Fibroblast of mammary gland (primary cell): Measurements from ENCODE around the gene MAMDC4.

Source experiments
- DNase-seq: peaks from one replicate; pipeline ENCODE4 v3.0.0-alpha.2; 2010; ENCODE audit warnings: low read depth
- H3K4me3 ChIP-seq: 2 replicates; pipeline ENCODE4 v1.5.1; 2011; ENCODE audit warnings: low read depth, mild to moderate bottlenecking, low read length, moderate library complexity; ENCODE audit not compliant: control insufficient read depth
- TF ChIP-seq, protein P1 (sequence below): conservative IDR thresholded peaks from 2 replicates; pipeline ENCODE4 v1.5.1; 2011; ENCODE audit warnings: low read depth, low read length, inconsistent platforms; ENCODE audit not compliant: control insufficient read depth, insufficient read depth

The MAMDC4 gene

DNA sequence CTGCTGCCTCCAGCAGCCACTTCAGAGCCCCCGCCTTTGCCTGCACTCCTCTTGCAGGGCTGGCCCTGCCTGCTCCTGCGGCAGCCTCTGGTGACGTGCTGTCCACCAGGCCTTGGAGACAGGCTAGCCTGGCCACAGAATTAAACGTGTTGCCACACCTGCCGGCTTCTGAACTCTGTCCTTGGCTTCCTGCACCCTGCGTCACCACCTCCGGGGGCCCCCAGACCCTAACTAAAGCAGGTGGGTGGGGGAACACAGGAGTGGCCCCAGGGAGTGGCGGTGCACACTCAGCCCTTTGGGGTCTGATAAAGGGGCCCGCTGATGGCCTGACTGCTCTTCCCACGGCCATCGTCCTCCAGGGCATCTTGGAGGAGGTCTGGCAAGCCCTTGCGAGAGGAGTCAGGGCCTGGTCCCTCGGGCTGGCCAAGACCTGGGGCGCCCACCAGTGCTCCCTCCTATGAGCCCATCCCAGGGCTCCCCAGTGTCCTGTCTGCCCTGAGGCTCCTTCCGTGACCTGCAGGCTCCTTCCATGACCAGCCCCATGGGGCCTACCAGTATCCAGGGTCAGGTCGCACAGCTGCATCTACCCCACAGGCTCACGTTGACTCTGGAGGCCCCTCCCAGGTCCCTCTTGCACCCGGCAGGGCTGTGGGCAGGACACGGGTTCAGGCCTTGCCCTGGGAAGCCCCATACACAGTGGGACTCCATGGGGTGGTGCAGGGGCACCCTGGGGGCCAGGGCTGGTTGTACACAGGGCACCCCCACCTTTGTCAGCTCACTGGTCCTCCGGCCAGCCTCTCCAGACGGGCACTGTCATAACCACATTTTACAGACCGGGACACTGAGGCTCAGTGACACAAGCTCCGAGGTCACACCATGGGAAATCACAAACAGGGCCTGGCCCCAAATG lies 1.0 kb upstream of the MAMDC4 start:
- no peak for DNase-seq
- TF ChIP-seq, protein P1, sequence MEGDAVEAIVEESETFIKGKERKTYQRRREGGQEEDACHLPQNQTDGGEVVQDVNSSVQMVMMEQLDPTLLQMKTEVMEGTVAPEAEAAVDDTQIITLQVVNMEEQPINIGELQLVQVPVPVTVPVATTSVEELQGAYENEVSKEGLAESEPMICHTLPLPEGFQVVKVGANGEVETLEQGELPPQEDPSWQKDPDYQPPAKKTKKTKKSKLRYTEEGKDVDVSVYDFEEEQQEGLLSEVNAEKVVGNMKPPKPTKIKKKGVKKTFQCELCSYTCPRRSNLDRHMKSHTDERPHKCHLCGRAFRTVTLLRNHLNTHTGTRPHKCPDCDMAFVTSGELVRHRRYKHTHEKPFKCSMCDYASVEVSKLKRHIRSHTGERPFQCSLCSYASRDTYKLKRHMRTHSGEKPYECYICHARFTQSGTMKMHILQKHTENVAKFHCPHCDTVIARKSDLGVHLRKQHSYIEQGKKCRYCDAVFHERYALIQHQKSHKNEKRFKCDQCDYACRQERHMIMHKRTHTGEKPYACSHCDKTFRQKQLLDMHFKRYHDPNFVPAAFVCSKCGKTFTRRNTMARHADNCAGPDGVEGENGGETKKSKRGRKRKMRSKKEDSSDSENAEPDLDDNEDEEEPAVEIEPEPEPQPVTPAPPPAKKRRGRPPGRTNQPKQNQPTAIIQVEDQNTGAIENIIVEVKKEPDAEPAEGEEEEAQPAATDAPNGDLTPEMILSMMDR, result no peak
- no peak overlapping the region for H3K4me3 ChIP-seq

DNA sequence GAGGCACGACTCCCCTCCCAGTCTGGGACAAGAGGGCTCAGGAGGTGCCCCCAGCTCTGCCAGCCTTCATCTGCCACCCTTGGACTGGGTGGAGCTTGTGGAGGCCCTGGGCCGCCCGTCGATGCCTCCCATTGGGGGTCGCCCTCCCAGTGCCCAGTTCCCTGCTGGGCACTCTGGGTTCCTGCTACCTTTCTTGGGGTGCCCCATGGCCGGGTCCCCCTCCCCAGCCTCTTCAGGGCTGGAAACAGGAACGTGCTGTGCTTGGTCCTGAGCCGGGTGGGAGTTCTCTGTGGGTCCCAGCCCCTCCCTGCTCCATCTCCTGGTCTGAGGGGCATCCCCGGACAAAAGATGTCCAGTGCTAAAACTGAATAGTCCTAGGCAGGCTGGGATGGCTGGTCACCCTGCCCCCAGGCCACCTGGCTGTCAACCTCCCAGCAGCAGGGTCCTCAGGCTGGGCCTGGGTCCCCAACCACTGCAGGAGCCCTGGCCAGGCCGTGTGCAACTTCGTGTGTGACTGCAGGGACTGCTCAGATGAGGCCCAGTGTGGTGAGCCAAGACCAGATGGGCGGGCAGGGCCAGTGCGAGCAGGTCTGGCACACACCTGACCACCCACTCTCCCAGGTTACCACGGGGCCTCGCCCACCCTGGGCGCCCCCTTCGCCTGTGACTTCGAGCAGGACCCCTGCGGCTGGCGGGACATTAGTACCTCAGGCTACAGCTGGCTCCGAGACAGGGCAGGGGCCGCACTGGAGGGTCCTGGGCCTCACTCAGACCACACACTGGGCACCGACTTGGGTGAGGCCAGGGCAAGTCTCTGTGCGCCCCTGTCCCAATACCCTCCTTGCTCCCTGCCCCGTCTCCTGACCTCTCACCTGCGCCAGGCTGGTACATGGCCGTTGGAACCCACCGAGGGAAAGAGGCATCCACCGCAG lies 784 bp downstream of the MAMDC4 start:
- TF ChIP-seq, protein P1, result no peak
- DNase-seq, result no peak
- H3K4me3 ChIP-seq, result no peak overlapping the region

DNA sequence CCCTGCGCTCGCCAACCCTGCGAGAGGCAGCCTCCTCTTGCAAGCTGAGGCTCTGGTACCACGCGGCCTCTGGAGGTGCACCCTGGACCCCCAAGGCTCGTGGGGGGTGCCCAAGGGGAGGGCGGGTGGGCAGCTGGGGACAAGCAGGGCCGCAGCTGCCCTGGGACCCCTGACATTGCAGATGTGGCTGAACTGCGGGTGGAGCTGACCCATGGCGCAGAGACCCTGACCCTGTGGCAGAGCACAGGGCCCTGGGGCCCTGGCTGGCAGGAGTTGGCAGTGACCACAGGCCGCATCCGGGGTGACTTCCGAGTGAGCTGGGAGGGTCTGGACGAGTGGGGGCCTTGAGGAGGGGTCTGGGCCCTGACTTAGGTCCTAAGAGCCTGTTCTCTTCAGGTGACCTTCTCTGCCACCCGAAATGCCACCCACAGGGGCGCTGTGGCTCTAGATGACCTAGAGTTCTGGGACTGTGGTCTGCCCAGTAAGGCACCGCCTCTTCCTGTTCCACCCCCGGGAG lies 1.5 kb downstream of the MAMDC4 start:
- H3K4me3 ChIP-seq, result no peak overlapping the region
- no peak for DNase-seq
- TF ChIP-seq, protein P1, result no peak

DNA sequence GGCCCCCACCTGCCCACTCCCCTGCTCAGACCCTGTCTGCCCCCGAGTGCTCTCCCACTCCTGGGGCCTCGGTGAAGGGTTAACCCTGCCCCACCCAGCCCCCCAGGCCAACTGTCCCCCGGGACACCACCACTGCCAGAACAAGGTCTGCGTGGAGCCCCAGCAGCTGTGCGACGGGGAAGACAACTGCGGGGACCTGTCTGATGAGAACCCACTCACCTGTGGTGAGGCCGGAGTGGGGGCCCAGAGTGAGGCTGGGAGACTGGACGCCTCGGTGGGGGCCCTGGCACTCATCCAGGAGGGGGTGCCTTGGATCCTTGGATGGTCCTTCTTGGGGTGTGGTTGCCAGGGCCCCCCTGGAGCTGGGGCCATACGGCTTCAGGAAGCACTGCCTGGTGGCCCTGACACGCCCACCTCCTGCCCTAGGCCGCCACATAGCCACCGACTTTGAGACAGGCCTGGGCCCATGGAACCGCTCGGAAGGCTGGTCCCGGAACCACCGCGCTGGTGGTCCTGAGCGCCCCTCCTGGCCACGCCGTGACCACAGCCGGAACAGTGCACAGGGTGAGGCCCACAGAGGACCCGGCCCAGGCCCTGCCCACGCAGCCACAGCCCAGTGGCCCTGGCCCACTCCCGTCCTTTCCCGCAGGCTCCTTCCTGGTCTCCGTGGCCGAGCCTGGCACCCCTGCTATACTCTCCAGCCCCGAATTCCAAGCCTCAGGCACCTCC lies 2.1 kb downstream of the MAMDC4 start:
- no peak overlapping the region for H3K4me3 ChIP-seq
- DNase-seq, result no peak
- TF ChIP-seq, protein P1, result no peak

DNA sequence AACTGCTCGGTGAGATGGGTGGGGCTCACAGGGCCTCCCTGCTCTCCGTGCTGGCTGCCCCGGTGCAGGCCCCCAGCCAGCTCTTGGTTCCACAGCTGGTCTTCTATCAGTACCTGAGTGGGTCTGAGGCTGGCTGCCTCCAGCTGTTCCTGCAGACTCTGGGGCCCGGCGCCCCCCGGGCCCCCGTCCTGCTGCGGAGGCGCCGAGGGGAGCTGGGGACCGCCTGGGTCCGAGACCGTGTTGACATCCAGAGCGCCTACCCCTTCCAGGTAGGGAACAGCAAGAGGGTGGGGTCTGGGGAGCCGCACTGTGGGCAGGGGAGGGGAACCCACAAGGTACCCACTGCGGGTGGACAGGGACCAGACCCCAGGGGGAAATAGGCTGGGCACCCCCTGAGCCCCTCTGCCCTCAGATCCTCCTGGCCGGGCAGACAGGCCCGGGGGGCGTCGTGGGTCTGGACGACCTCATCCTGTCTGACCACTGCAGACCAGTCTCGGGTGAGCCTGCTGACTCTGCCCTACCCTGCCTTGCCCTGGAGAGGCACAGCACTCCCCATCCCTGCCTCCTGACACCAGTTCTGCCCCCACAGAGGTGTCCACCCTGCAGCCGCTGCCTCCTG lies 2.8 kb downstream of the MAMDC4 start:
- no peak for DNase-seq
- TF ChIP-seq, protein P1, result no peak
- H3K4me3 ChIP-seq, result no peak overlapping the region
